Neural cell (in vitro differentiated cells): Measurements from ENCODE around the gene BABAM2. TPM values are rescaled to one million over a fixed set of nuclear protein-coding genes. Genes with fewer than 3 reads are reported as not detected.

Experiments
- H2AFZ ChIP-seq: fragments of 200-600, 300-800 bp; sonication (generic), shearing (Covaris generic); 2 replicates; pipeline ENCODE4 v1.6.0; 2014; ENCODE audit warnings: low read depth, mild to moderate bottlenecking, antibody characterized with exemption, low read length, moderate library complexity
- H3F3A ChIP-seq: fragments of 200-600 bp; shearing (Covaris generic); 2 replicates; pipeline ENCODE4 v1.6.1; 2016; ENCODE audit warnings: mild to moderate bottlenecking, moderate library complexity, mixed read lengths, antibody characterized with exemption, low read length; ENCODE audit not compliant: insufficient read depth, poor library complexity, severe bottlenecking
- H3K27ac ChIP-seq: fragments of 200-600, 300-800 bp; sonication (generic), shearing (Covaris generic); 2 replicates; pipeline ENCODE4 v1.5.1; 2014; ENCODE audit warnings: mild to moderate bottlenecking, low read length, moderate library complexity
- H3K27me3 ChIP-seq: fragments of 300-800, 200-600 bp; sonication (generic), shearing (Covaris generic); 2 replicates; pipeline ENCODE4 v1.6.0; 2014; ENCODE audit warnings: mild to moderate bottlenecking, low read depth, low read length, moderate library complexity; ENCODE audit not compliant: insufficient read depth
- H3K36me3 ChIP-seq: fragments of 300-800, 200-600 bp; sonication (generic), shearing (Covaris generic); 2 replicates; pipeline ENCODE4 v1.5.1; 2014; ENCODE audit warnings: mild to moderate bottlenecking, antibody characterized with exemption, low read length, moderate library complexity; ENCODE audit not compliant: insufficient read depth
- H3K4me2 ChIP-seq: fragments of 300-800, 200-600 bp; sonication (generic), shearing (Covaris generic); 2 replicates; pipeline ENCODE4 v1.6.0; 2014; ENCODE audit warnings: mild to moderate bottlenecking, low read length
- H3K4me3 ChIP-seq: fragments of 300-800, 200-600 bp; sonication (generic), shearing (Covaris generic); 2 replicates; pipeline ENCODE4 v1.5.1; 2014; ENCODE audit warnings: mild to moderate bottlenecking, low read length, moderate library complexity
- H3K79me2 ChIP-seq: fragments of 200-600 bp; shearing (Covaris generic); replicated peaks from 2 replicates; pipeline ENCODE4 v1.6.0; 2014; ENCODE audit warnings: mild to moderate bottlenecking, low read length, moderate library complexity; ENCODE audit not compliant: insufficient read depth
- H3K9ac ChIP-seq: fragments of 300-800, 200-600 bp; sonication (generic), shearing (Covaris generic); 2 replicates; pipeline ENCODE4 v1.6.1; 2016; ENCODE audit warnings: mild to moderate bottlenecking, low read length, mixed read lengths
- H3K9me2 ChIP-seq: fragments of 200-600 bp; shearing (Covaris generic); 2 replicates; pipeline ENCODE4 v1.6.1; 2016; ENCODE audit warnings: mild to moderate bottlenecking, low read length, mixed read lengths; ENCODE audit not compliant: insufficient read depth
- H3K9me3 ChIP-seq: fragments of 200-600, 300-800 bp; sonication (generic), shearing (Covaris generic); 2 replicates; pipeline ENCODE4 v1.6.1; 2016; ENCODE audit warnings: mild to moderate bottlenecking, mixed run types, low read length, moderate library complexity, mixed read lengths
- H4K20me1 ChIP-seq: fragments of 200-600 bp; shearing (Covaris generic); 2 replicates; pipeline ENCODE4 v1.6.1; 2016; ENCODE audit warnings: mild to moderate bottlenecking, mixed run types; ENCODE audit not compliant: insufficient read depth
- CTCF ChIP-seq: fragments of 450-650 bp; IDR thresholded peaks from 2 replicates; pipeline ENCODE4 v1.5.1; 2014; ENCODE audit warnings: antibody characterized with exemption, mild to moderate bottlenecking, moderate library complexity; ENCODE audit not compliant: poor library complexity, severe bottlenecking
- EP300 ChIP-seq: fragments of 450-650 bp; conservative IDR thresholded peaks from 2 replicates; pipeline ENCODE4 v1.6.1; 2014; ENCODE audit warnings: antibody characterized with exemption, mild to moderate bottlenecking, moderate library complexity; ENCODE audit not compliant: poor library complexity, severe bottlenecking
- EZH2 ChIP-seq: fragments of 200-600, 300-800 bp; shearing (Covaris generic), sonication (generic); IDR thresholded peaks from 2 replicates; pipeline ENCODE4 v1.6.1; 2014; ENCODE audit warnings: antibody characterized with exemption, low read length, borderline replicate concordance, mild to moderate bottlenecking; ENCODE audit not compliant: insufficient read depth, poor library complexity, severe bottlenecking
- MXI1 ChIP-seq: fragments of 450-650 bp; conservative IDR thresholded peaks from 2 replicates; pipeline ENCODE4 v1.6.1; 2014; ENCODE audit warnings: antibody characterized with exemption, mild to moderate bottlenecking; ENCODE audit not compliant: poor library complexity, severe bottlenecking
- POLR2AphosphoS5 ChIP-seq: IDR thresholded peaks from 2 replicates; pipeline ENCODE4 v1.6.1; 2012
- RAD21 ChIP-seq: fragments of 450-650 bp; conservative IDR thresholded peaks from 2 replicates; pipeline ENCODE4 v1.6.1; 2014; ENCODE audit warnings: antibody characterized with exemption, mild to moderate bottlenecking, moderate library complexity
- SMC3 ChIP-seq: fragments of 450-650 bp; conservative IDR thresholded peaks from 2 replicates; pipeline ENCODE4 v1.6.1; 2014; ENCODE audit warnings: antibody characterized with exemption, mild to moderate bottlenecking, moderate library complexity; ENCODE audit not compliant: poor library complexity
- TAF1 ChIP-seq: IDR thresholded peaks from 2 replicates; pipeline ENCODE4 v1.6.1; 2012; ENCODE audit warnings: low read depth
- polyA plus RNA-seq: library from polyadenylated mRNA; depleted of rRNA; stranded (reverse); fragments of >200 nt; gene quantifications from 2 replicates; pipeline ENCODE4 v1.2.3, GENCODE V29; 2014
- TF ChIP-seq, protein P1 (sequence below): IDR thresholded peaks from 2 replicates; pipeline ENCODE4 v1.6.1; 2012; ENCODE audit warnings: borderline replicate concordance

Gene BABAM2
- polyA plus RNA-seq, 1 donor from 2014 or later = 15.3 TPM

GRCh38 chr2:28350196-28350595, 459.7 kb downstream of the BABAM2 start:
- Histone ChIP-seq H3K9me2 (no peaks in the 10 kb centered on the region), H3K79me2 (no peaks in the 10 kb centered on the region), H3K27me3 (no peaks in the 10 kb centered on the region), H3K9ac (no peak overlapping the region), H2AFZ (no peak overlapping the region), H3K4me2 (no peak overlapping the region), H3K4me3 (no peak overlapping the region), H3K27ac (no peak overlapping the region), H3K9me3 (no peaks in the 10 kb centered on the region), H3K36me3 (no peaks in the 10 kb centered on the region), H4K20me1 (no peaks in the 10 kb centered on the region), H3F3A (no peaks in the 10 kb centered on the region)
- no peak for TF ChIP-seq CTCF
- TF ChIP-seq EP300 = no peak
- TF ChIP-seq MXI1 = no peak

- Histone ChIP-seq H3K27ac (no peak overlapping the region), H3K9ac (no peak overlapping the region), H3K9me3 (no peaks in the 10 kb centered on the region), H2AFZ (no peak overlapping the region), H3K36me3 (no peaks in the 10 kb centered on the region), H3K4me3 (no peak overlapping the region), H3F3A (no peaks in the 10 kb centered on the region), H3K4me2 (no peak overlapping the region), H3K27me3 (no peaks in the 10 kb centered on the region), H4K20me1 (no peaks in the 10 kb centered on the region), H3K79me2 (no peaks in the 10 kb centered on the region), H3K9me2 (no peaks in the 10 kb centered on the region)
- TF ChIP-seq RAD21 (no peak), MXI1 (no peak), POLR2AphosphoS5 (no peak), EZH2 (no peak), CTCF (no peak), TAF1 (no peak), SMC3 (no peak), EP300 (no peak)
- TF ChIP-seq, protein P1, sequence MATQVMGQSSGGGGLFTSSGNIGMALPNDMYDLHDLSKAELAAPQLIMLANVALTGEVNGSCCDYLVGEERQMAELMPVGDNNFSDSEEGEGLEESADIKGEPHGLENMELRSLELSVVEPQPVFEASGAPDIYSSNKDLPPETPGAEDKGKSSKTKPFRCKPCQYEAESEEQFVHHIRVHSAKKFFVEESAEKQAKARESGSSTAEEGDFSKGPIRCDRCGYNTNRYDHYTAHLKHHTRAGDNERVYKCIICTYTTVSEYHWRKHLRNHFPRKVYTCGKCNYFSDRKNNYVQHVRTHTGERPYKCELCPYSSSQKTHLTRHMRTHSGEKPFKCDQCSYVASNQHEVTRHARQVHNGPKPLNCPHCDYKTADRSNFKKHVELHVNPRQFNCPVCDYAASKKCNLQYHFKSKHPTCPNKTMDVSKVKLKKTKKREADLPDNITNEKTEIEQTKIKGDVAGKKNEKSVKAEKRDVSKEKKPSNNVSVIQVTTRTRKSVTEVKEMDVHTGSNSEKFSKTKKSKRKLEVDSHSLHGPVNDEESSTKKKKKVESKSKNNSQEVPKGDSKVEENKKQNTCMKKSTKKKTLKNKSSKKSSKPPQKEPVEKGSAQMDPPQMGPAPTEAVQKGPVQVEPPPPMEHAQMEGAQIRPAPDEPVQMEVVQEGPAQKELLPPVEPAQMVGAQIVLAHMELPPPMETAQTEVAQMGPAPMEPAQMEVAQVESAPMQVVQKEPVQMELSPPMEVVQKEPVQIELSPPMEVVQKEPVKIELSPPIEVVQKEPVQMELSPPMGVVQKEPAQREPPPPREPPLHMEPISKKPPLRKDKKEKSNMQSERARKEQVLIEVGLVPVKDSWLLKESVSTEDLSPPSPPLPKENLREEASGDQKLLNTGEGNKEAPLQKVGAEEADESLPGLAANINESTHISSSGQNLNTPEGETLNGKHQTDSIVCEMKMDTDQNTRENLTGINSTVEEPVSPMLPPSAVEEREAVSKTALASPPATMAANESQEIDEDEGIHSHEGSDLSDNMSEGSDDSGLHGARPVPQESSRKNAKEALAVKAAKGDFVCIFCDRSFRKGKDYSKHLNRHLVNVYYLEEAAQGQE = no peak
Observed at GRCh38 chr2:28350791-28351285, 460.3 kb downstream of the BABAM2 start.
